Fibroblast of skin of scalp (primary cell): ENCODE data around the gene ZNF662.

ENCODE experiments used
- DNase-seq: peaks from one replicate; pipeline ENCODE4 v3.0.0-alpha.2; 2013

The ZNF662 gene

DNA sequence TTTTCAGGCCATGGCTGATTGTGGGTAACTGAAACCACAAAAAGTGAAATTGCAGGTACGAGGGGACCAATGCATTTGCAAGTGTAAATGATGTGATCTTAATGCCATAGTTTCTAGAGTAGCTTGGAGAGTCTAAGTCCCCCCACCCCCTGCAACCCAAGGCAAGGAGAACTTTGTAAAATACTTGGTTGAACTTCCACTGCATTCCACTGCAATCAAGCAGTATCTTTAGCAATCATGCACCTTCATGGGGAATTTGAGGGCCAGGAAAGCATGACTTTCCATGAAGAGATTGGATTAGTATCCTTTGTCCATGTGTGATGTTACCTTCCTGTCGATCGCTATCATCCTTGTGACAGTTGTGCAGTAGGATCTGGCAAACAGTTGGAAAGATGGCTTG is 18.9 kb upstream of the ZNF662 start:
- DNase-seq: no peak

- DNase-seq: no peak
Measured at GRCh38 chr3:42891042-42891441, 14.9 kb upstream of the ZNF662 start.

DNA sequence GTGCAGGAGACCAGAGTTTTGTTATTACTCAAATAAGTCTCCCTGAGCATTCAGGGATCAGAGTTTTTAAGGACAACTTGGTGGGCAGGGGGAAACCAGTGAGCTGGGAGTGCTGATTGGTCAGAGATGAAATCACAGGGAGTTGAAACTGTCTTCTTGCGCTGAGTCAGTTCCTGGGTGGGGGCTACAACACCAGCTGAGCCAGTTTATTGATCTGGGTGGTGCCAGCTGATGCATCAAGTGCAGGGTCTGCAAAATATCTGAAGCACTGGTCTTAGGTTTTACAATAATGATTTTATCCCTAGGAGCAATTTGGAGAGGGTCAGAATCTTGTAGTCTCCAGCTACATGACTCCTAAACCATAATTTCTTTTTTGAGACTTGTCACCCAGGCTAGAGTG is 13.8 kb upstream of the ZNF662 start:
- no peak for DNase-seq

- DNase-seq: no peak
Measured at GRCh38 chr3:42892807-42893206, 13.1 kb upstream of the ZNF662 start.

DNA sequence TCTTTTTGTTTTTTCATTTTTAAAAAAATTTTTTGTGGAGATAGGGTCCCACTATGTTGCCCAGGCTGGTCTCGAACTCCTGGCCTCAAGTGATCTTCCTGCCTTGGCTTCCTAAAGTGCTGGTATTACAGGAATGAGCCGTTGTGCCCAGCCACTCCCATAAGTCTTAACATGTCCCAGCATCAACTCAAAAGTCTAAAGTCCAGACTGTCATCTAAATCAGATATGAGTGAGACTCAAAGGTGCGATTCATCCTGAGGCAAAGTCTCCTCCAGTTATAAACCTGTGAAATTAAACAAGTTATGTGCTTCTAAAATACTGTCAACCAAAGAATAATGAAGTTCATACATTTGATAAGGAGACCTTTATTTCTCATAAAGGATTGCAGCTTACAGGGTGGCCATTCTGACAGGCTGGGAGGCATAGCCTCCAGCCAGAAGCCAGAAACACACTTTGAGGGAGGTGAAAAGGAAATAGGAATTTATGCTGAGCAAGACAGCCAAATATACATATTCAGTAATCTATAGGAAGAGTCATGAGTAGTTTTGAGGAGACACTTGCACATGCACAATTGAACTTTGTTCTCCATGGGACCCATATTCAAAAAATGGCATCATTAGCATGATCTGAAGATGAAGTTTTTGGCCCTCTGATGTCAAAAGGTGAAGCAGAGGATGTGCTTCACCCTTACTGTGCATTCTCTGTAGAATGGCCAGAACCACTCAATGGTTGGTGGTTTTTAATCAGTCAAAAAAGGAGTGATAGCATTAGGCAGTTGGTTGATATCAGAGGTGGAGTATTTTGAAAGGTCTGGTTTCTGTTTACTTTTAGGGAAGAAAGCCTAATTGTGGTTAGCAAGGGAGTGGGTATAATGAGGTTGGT is 11.0 kb upstream of the ZNF662 start:
- no peak for DNase-seq

DNA sequence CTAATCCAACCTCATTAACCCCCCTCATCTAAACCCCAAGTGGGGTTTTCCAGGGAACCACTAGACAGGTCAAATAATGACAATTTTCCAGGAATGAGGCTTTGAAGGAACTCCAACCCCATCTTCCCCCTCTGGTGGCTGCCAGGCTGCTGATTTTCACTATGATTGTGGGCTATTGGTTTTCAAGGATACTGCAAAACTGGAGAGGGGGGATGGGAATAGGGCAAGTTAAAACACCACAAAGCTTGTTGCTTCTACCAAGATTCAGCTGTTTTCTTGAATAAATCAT is 10.4 kb upstream of the ZNF662 start:
- DNase-seq: no peak

DNA sequence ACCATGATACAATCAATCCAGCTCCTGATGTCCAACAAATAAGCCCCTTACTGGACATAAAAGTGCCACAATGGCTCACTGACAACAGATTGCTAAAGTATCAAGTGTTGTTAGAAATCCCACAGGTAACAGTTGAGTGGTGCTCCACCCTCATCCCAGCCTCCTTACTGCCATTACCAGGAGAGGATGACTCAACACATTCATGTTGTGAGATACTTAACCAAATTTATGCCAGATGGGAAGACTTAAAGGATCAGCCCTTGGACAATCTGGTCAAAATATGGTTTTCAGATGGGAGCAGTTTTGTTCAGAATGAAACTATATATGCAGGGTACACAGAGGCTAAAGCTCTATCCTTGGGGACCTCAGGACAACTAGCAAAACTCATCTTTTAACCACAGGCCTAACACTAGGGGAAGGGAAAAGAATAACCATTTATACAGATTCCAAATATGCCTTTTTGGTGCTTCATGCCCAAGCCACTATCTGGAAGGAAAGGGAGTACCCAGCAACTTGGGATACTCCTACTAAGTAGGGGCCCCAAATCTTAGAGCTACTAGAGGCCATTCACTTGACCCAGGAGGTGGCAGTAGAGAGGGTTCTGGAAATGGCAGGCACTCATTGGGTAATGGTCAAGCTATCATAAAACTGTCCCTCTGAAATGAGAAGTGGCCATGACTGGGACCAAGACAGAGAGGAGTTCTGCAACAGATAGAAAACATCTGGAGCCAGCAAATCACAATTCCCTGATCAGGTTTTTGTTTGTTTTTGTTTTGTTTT is 6.9 kb upstream of the ZNF662 start:
- DNase-seq: no peak

DNA sequence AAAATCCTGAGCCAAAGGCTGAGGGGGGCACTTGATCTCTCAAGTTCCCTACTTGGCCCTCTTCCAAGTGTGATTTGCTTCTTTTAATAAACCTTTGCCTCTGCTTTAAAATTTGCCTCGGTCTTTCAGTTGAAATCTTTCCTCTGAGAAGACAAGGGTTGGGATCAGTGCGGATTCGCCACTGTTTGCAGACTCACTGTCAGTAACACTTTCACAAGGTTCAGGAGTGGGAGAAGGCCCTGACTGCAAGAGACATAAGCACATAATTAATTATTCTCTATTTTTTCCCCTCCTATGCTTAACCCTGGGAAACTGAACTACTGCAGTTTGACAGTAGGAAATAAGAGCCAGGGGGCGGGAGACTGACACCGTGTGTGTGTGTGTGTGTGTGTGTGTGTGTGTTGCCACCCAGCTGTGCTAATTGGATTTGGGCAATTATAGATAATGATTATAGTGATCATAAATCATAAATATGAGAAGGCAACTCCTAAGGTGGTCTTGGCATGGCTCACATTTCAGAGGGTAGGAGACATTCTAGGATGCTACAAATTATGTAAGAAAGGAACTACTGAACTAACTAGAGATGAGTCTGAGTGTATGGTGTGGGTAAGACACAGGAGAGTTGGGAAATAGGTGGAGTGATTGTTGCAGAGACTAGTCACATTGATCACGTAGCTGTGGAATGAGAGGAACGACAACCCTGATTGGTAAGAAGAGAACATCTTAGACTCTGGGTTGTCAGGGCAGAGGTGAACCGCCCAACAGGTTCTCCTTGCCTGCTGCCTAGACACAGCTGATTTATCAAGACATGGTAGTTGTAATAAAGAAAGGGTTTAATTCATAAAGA is 5.5 kb upstream of the ZNF662 start:
- DNase-seq: no peak

GRCh38 chr3:42901073-42901415 is 4.9 kb upstream of the ZNF662 start:
- DNase-seq: no peak

DNA sequence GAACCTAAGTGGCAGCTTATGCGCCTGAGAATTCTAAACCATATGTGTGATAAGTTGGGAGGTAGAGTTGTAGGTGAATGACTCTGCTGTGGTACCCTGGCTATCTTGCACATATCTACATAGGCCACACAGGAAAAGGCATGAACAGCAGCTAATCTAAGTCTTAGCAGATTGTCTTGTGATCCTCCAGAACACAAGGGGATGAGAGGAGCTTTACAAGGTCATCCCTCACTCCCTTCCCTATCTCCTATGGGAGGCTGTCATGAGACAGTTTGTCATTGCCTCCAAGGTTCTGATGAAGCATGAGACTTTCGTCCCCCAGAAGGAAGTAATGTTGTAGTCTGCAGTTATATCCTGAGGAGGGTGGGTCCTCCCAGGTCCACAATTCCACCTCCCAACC is 3.7 kb upstream of the ZNF662 start:
- no peak for DNase-seq

DNA sequence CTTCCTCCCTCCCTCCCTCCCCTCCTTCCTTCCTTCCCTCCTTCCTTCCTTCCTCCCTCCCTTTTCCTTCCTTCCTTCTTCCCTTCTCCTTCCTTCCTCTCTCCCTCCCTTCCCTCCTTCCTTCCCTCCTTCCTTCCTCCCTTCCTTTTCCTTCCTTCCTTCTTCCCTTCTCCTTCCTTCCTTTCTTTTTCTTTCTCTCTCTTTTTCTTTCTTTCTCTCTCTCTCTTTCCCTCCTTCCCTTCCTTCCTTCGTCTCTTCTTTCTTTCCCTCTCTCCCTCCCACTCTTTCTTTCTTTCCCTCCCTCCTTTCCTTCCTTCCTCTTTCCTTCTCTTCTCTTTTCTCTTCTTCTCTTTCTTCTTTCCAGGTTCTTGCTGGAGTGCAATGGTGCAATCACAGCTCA is 1.9 kb upstream of the ZNF662 start:
- no peak for DNase-seq

GRCh38 chr3:42905740-42906069 is 237 bp upstream of the ZNF662 start:
- DNase-seq: no peak

DNA sequence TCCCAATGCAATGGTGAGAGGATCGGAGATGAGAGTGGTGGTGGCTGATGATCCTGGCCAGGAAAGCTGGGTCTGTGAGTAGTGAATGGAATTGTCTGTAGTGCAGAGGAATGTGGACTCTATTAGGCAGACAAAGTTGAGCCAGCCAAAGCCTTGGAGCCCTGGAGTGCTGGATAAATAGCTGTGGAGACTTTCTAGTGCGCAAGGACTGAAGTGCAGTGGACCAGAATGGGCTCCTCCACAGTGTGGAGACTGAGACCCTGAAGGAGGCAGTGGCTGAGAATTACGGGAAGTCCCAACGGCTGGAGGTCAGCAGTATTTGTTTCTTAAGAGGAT is 874 bp downstream of the ZNF662 start:
- peak; percentile 4 for DNase-seq

- no peak for DNase-seq
Measured at GRCh38 chr3:42908675-42909074, 2.7 kb downstream of the ZNF662 start.

DNA sequence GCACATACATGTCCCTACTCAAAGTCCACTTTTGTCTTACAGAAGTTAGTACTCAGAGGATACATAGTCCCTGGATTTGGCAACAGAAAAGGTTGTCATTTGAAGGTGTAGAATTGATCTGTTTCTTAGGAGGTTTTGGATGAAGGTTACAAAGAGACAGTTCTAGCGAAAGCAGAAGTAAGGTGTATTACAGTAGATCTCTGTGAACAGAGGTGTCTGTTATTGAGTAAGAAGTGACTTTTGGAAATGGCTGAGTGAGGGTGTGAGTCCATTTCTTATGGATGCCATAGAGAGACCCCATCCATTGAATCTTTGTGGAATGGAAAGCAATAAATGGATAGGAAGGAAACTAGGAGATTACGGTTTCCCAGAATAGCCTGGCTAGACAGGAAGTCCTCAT is 5.6 kb downstream of the ZNF662 start:
- no peak for DNase-seq

DNA sequence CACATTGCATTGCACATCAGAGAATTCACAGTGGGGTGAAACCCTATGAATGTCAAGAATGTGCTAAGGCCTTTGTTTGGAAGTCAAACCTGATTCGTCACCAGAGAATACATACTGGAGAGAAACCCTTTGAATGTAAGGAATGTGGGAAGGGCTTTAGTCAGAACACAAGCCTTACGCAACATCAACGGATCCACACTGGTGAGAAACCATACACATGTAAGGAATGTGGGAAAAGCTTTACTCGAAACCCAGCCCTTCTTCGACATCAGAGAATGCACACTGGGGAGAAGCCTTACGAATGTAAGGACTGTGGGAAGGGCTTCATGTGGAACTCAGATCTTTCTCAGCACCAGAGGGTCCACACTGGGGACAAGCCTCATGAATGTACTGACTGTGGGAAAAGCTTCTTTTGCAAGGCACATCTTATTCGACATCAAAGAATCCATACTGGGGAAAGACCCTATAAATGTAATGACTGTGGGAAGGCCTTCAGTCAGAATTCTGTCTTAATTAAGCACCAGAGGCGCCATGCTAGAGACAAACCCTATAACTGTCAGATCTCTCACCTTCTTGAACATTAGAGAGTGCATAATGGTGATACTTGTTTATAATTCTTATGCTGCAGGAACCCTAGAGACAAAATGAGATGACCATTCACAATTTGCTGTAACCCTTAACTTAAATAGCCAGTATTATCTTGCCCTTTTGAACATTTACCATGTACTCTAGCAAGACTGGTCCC is 9.0 kb downstream of the ZNF662 start:
- peak; percentile 18 for DNase-seq

GRCh38 chr3:42923606-42924005 is 17.7 kb downstream of the ZNF662 start:
- DNase-seq: no peak

DNA sequence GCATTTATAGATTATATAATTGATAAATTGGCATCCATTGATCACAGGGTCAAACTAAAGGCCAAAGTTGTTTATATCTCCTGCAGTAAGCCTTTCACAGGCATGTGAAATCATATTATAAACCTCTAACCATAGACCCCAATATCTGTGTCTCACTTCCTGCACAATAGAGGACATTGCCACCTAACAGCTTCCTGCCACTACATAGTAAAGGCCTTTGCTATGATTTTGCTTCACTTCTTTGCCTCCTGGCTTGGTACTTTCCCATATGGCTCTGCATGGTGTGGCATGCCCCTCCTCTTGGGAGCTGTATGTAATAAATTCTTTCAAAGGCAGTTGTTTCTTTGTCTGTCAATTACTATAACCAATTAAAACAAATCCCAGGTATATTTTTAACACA is 20.4 kb downstream of the ZNF662 start:
- DNase-seq: no peak

DNA sequence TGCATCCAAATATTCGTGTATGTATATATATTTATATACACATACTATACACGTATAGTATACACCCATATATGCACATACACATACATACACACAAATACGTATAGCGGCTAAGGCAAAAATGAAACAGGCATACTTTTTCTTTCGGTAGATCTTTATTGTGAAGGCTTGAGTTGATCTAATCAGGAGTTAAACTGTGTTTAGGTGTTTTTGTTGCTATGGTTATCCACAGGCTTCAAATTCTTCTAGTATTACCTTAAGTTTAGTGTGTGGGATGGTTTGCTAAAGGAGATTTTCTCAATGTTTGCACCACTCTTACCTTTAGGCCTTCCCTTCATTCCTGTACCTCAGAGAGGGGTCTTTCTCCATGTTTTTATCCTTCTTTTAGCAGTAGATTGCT is 28.2 kb downstream of the ZNF662 start:
- no peak for DNase-seq

GRCh38 chr3:42934910-42935309 is 29.0 kb downstream of the ZNF662 start:
- no peak for DNase-seq

DNA sequence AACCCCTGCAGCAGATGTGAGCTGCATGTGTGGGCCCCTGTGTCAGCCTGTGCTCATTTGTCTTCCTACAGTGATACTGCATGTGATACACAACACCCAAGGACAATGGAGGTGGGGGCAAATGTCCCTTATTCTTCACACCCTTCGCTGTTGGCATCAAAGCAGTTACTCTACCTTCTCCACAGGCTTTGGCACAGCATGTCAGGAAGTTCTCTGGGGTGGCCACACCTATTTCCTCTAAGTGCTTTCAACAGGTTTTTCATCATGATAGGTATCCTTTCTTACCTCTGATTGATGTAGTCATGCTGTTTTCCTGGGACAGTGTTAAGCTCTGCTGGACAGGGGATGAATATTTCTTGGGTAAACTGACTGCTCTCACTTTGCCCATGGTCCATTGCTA is 29.5 kb downstream of the ZNF662 start:
- DNase-seq: no peak

DNA sequence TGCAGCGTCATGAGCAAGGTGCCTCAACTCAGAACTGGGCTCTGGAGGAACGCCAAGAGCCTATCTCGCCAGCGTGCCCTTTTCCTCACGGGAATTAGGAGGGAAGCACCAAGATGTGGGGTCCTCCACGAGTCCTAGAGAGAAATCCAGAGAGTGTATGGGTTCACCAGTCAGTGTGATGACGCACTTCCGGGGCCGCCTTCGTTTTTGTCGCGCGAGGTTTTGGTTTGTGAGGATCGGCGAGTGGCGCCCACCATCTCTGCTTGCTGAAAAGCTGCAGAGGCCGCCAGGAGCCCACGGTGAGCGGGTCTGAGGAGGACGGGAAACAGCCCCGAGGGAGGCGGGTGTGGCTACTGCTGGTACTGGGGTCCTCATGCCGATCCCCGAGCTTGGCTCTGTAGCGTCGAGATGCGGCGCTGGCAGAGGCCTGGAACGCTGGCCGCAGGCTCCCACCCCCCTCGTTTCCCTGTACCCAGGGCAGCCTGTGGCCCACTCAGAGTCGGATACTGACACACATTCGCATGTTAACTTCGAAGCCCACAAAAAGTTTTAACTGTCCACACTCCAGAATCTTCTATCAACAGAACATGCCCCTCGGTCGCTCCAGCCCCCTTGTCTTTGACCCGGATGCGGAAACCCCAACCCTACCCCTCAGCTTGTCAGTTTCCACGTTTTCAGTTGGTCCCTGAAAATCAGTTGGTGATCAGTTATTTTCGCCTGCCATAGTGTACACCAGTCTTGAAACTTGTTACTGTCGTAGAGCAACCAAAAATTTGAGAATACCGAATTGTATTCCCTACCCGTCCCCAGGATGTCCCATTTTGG is 30.4 kb downstream of the ZNF662 start:
- DNase-seq: peak; percentile 68
